Measurements from ENCODE around the gene RPL9.
A peak's percentile ranks its signal among the peaks of the same experiment; 100 is the strongest.
"Not testable (repeated sequence)": the region's sequence is repeated elsewhere in the genome, so short reads cannot be mapped to it uniquely, and the experiment has no call there.

The RPL9 gene

GRCh38 chr4:39458505-39459300, at the start of gene RPL9, which contains the start of gene LIAS:
Gene RPL9 (minus strand): TSS chr4:39458922. CDS start chr4:39458439, 483 bp downstream.
Gene LIAS (plus strand): TSS chr4:39459056. CDS start chr4:39459118, 62 bp downstream.
- DNase-seq, result peak; percentile 98

DNA sequence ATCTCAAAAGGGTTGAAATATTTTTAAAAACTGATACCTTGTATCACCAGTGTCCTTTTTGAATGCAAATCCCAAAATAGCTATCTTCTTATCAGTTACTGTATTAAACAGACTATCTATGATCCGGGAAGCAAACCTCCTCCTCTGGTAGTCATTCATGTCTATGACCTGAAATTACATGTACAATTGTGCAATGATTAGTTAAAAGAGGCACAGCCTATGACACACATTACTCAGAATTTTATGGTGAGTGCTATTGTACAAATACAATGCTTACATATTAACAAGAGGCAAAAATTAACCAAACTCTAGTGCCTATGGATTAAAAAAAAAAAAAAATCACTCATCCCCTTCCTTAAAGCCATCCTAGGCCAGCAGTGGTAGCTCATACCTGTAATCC, 46.9 kb upstream of the RPL9 start:
- DNase-seq, result no peak

DNA sequence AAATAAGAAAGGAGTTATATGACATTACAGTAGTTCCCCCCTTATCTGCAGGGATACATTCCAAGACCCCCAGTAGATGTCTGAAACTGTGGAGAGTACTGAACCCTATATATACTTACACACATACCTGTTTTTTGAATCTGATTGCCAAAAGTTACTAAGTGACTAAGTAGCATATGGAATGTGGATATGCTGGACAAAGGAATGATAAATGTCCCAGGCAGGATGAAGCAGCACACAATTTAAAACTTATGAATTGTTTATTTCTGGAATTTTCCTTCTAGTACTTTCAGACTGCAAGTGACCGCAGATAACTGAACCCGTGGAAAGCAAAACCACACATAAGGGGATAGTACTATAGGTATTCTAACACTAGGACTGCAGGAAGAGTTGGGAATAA, 45.8 kb upstream of the RPL9 start:
- no peak for DNase-seq

- DNase-seq, result not testable (repeated sequence)
Observed at GRCh38 chr4:39502664-39503035, 43.9 kb upstream of the RPL9 start.

DNA sequence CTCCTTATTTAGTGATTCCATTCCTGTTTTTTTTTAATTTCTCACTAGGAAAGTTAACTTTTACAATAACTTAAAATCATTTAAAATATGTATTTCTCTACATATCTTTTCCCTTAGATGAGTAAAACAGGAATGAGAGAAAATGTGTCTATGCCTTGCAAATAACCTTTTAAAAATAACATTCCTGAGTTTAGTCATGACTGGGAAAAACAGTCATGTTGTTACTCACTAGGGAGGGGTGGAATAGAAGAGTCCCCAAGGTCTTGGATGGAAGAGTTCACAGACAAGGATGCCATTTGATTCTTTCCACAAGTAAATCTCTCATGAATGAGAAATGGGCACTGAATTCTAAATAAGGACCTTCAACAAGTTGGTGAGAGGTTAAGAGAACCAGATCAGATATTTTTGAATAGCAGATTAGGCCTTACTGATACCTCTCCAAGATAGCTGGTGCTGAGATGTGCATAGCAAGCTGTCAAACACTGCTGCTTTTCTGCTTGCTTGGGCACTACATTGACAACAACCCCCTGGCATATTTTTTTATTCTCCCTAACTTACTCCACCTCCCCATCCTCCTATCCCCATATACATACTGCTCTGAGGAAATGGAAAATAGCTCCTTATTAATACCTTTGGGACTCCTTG, 43.4 kb upstream of the RPL9 start:
- DNase-seq, result no peak

GRCh38 chr4:39498727-39499020, 40.0 kb upstream of the RPL9 start:
- DNase-seq, result no peak

DNA sequence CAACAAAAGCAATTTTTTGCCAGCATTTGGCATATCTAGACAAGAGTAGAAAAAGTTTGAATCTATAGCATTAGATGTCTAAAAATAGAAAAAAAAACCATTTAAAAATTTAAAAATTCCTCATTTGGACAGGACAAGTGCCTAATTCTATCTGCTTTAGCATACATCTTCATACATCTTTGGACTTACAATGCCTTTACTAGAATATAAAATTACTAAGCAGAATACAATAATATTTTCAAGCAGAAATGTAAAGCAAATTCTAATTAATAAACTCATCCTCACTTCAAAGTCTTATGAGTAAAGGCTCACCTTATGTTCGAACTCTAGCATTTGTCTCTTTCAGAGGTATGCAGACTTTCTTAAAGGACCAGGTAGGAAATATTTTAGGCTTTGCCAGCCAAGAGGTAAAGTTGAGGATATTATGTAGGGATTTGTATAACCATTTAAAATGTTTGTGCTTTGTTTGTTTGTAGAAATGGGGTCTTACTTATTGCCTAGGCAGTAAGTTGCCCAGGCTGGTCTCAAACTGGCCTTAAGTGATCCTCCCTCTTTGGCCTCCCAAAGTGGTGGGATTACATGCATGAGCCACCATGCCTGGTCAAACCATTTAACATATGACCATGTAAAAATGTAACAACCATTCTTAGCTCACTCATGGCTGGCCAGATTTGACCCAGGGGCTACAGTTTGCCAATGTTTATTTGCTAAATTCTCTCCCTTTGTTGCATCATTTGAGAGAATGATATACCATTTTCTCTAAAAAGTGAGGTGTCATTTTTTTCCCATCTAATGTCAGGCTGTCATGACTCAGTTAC, 39.4 kb upstream of the RPL9 start:
- DNase-seq, result no peak

DNA sequence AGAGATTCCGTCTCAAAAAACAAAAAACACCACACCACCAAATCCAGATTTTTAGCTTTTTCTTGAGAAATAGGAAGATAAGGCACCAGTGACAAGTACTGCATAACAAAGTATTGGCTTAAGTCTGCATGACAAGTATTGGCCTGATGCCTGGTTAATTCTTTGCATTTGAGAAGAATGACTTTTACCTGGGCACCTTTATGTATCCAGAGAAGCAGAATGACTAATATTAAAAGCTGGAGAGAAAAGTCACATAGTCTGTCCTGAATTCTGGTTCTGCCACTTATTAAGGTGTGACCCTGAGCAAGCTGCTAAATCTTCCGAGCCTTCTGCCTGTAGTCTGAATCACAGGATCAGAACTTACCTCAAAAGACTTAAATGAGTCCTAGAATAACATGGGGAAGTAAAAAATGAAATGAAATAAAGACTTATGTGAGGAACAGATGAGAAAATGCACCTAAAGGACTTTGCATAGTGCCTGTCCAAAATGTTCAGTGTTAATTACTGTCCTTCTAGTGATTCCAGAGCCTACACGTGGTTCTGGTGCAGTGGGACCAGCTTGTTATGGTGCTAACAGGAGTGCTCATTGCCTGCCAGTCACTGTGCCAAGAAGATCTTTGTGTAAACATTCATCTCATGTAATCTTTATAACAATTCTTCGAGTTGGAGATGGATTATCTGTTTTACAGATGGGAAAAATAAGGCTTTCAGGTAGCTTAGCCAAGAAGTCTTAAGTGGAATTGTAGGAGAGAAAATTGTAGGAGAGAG, 36.9 kb upstream of the RPL9 start:
- DNase-seq, result no peak

- no peak for DNase-seq
Observed at GRCh38 chr4:39494354-39494753, 35.6 kb upstream of the RPL9 start.

DNA sequence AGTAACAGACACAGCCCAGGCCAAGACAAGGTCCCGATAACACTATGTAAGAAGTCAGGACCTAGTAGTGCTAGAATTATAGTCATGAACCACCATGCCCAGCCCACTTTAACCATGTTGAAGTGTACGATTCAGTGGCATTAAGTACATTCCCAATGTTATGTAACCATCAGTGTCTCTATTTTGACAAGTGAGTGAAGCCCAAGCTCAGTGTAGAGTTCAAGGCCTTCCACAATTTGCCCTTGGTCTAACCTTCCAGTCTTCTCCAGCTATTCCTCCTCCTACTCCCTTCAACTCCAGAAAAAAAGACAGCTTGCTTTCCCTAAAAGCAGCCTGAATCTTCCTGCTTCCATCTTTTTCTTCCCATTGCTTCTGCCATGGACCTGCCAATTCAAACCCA, 31.6 kb upstream of the RPL9 start:
- DNase-seq, result no peak

GRCh38 chr4:39486221-39486804, 27.6 kb upstream of the RPL9 start:
- DNase-seq, result no peak

DNA sequence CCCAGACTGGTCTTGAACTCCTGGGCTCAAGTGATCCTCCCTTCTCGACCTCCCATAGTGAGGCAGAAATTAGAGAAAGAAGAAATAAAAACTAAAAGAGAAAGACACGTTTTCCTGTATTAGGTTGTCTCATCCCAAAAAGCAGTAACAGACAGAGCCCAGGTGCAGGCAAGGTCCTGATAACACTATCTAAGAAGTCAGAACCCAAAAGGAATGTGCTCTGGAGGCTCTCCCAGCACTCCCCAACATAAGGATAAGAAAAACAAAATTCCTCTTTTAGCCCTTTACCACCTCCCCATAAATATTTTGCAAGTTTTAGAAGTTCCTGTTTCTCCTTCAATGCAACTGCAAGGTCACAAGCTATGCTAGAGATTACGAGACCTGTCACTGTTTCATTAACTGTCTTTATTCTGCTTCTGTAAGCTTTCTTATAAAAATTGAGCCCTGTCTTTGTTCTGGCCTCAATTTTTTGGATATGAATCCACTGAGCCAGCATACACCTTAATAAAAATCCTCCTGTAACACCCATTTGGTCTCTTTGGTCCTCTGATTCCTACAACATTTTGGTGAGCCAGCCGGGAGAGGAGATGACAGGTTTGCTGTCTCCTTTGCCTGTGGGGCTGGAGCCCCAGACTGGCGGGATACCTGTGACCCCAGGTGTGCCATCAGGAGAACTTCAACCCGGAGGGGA, 26.0 kb upstream of the RPL9 start:
- DNase-seq, result no peak

- no peak for DNase-seq
Observed at GRCh38 chr4:39480902-39481695, 22.4 kb upstream of the RPL9 start.

- DNase-seq, result no peak
Observed at GRCh38 chr4:39480251-39480650, 21.5 kb upstream of the RPL9 start.

- no peak for DNase-seq
Observed at GRCh38 chr4:39476187-39476895, 17.6 kb upstream of the RPL9 start.

DNA sequence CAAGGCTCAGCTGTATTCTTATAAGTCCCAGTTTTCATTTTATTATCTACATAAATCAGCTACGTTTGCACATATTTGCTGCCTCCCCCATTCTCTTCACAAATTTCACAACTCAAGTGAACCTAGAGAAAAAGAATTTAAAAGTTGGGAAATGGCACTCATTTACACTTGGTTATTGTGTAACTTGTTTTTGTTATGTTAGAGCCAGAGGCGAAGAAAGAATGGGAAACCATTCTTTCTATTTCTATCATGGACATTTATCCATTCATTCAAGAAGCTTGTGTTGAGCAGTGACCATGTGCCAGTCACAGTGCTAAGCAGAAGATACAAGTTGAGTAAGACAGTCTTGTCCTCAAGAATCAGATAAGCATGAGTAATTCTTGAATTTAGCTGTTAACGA, 13.7 kb upstream of the RPL9 start:
- no peak for DNase-seq

- DNase-seq, result no peak
Observed at GRCh38 chr4:39470402-39470801, 11.7 kb upstream of the RPL9 start.

DNA sequence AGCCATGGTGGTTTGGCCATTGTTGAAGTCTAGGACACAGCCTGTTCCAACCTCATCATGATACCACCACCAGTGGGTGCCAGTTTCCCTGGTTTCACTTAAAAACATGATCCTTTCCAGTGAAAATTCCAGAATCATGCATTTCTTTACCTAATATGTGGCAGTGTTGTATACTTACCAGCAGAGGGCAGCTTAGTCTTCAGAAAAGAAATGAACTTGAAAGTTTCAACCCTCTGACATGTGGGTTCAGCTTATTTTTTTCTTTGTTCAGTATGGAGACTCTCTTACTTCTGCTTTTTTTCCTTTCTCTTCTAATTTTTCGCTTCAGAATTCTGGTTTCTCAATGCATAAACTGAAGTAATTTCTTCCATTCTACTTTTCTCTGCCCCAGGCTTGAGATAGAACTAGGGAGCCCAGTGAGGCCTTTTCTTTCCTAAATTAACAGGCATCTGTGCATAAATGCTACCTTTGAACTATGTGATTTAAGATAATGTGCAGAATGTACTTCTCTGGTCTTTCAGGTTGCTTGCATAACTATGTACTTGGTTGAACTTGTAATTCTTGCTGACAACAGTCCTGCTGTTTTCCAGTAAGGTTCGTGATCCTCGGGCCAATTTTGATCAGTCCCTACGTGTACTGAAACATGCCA, 10.8 kb upstream of the RPL9 start:
- DNase-seq, result peak; percentile 61

GRCh38 chr4:39467464-39467863, 8.7 kb upstream of the RPL9 start:
- DNase-seq, result no peak

DNA sequence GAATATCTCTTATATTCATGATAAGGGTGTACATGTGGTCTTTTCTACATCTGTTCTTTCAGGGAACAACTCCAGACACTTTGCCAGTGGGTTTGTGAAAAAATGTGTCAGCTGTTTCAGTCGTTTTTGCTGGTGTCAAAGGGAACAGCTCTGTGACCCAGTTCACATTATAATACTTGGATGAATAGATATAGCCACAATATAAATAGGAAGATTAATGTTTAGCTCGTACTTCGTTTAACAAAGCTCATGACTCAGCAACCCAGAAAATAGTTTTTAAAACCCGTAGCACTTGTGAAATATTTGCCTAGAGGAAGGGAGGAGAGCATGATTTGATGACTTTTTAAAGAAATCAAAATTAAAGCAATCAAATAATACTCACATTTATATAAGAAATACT, 8.0 kb upstream of the RPL9 start:
- no peak for DNase-seq
